Measurements from ENCODE around the gene PLXNA4. TPM values are rescaled to one million over a fixed set of nuclear protein-coding genes. Genes with fewer than 3 reads are reported as not detected.

Gene PLXNA4
- total and polyA plus RNA-seq, 9 of the 15 experiments (the other 6 are each of a cell fraction or from before 2014, with no cell fraction given), result under 0.01 to 0.09 TPM; not detected in 7

DNA sequence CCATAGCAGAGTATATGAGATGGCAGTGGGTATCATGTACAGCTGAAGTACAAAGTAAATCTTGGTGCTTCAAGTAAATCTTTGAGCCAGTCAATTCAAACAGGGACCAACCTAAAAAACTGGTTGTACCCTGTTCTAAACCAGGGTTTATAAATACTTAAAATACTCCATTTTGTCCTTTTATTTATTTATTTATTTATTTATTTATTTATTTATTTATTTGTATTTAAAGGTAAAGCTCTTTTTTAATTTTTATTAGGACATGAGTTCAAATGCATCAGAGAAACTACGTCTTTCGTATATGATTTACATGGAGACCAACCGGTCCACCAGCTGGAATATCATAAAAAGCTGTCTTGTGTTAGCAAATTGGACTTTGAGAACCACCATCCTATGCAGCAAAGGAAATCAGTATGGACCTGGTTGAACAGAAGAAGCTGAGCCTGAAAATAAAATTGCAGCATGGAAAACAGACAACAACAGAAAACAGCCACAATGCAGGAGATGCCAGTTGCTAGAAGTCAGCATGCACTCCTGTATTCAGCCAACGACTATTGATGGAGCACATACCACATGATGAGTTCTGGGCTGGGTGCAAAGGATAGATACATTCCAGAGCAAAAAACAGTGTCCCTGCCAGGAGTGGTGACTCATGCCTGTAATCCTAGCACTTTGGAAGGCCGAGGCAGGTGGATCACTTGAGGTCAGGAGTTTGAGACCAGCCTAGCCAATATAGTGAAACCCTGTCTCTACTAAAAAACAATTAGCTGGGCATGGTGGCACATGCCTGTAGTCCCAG, 60.0 kb downstream of the PLXNA4 start:
- Histone ChIP-seq H3K9ac (ENCODE audit: insufficient read depth in 1 of 2, low read depth in 2 of 2, low read length in 2 of 2) (no peak overlapping the region), H3K9me3 (replicated peaks; ENCODE audit: control insufficient read depth, insufficient read depth, low read depth, low read length) (no peaks in the 10 kb centered on the region), H3K4me2 (ENCODE audit: insufficient read depth, low read length) (no peak overlapping the region), H3K36me3 (ENCODE audit: control insufficient read depth, insufficient read depth, low read length) (no peaks in the 10 kb centered on the region), H3K27me3 (ENCODE audit: control insufficient read depth in 2 of 2, insufficient read depth in 2 of 2, low read length in 2 of 2) (peaks cover 0 to 5% of the 10 kb centered on the region in 2 experiments; a peak in 2 of 5 replicates), H3K27ac (ENCODE audit: extremely low read depth, low read depth, low read length) (no peak overlapping the region), H3K79me2 (ENCODE audit: control insufficient read depth, insufficient read depth, low read length) (no peaks in the 10 kb centered on the region), H3K4me3 (no peak overlapping the region), H3K4me1 (replicated peaks in 1 of 2; ENCODE audit: control insufficient read depth in 2 of 2, insufficient read depth in 2 of 2, low read length in 2 of 2) (no peaks in the 10 kb centered on the region), H4K20me1 (replicated peaks; ENCODE audit: control insufficient read depth, insufficient read depth, low read length) (0 out of 2 replicates have a peak, but pooled peaks cover 3% of the 10 kb centered on the region), H2AFZ (ENCODE audit: low read depth, low read length) (no peak overlapping the region), H3K9me1 (ENCODE audit: control insufficient read depth, insufficient read depth, low read length) (no peaks in the 10 kb centered on the region)
- intact Hi-C loops (cut with micrococcal nuclease), result no loop called here
- BruUV-seq (replicated peaks), result no TSS peak
- in situ Hi-C loops (cut with MboI), result no loop called here
- FAIRE-seq, result no peak
- ChIA-PET POLR2A (interaction anchor here (0.7 kb wide), 1 partner anchor 26 kb away, joined by 4 read pairs; no protein-coding TSS in a partner anchor), CTCF (ENCODE audit: low intra/inter-chr PET ratio) (no interaction called here)
- DNase-seq (ENCODE audit: extremely low read depth in 1 of 4, low spot score in 3 of 4), result no peak
- 5% methylated on average over 5 of the region's 5 CpGs for WGBS (ENCODE audit: insufficient coverage, low coverage, missing lambda C conversion rate)
- ATAC-seq, result no peak
- TF ChIP-seq KLF13 (tag; IDR thresholded peaks at IDR 0.05; ENCODE audit: borderline replicate concordance, low read depth) (no peak), PHB (CRISPR knock-in tag; IDR thresholded peaks at IDR 0.05) (no peak), GABPB2 (CRISPR knock-in tag; conservative IDR thresholded peaks at IDR 0.05) (no peak), FOXJ3 (CRISPR knock-in tag; IDR thresholded peaks at IDR 0.05) (no peak), ETS2 (tag; IDR thresholded peaks at IDR 0.05; ENCODE audit: borderline replicate concordance, poor library complexity, severe bottlenecking) (no peak), TEAD4 (IDR thresholded peaks at IDR 0.05; ENCODE audit: low read length) (no peak), TEAD4 (CRISPR knock-in tag; IDR thresholded peaks at IDR 0.05; ENCODE audit: borderline replicate concordance) (no peak), ZNF311 (CRISPR knock-in tag; IDR thresholded peaks at IDR 0.05) (no peak), NEUROD1 (IDR thresholded peaks at IDR 0.05; ENCODE audit: borderline replicate concordance, low read depth, low read length, partially characterized antibody) (no peak), STAT5A (IDR thresholded peaks at IDR 0.05; ENCODE audit: borderline replicate concordance, low read length) (no peak), MAX (CRISPR knock-in tag; IDR thresholded peaks at IDR 0.05) (no peak), PRPF4 (IDR thresholded peaks at IDR 0.05; ENCODE audit: insufficient read depth, low read depth, low read length, poor library complexity, severe bottlenecking) (no peak), ZBTB17 (CRISPR knock-in tag; IDR thresholded peaks at IDR 0.05) (no peak), ATF1 (CRISPR knock-in tag; IDR thresholded peaks at IDR 0.05) (no peak), ATF1 (tag; IDR thresholded peaks at IDR 0.05) (no peak)
- TF ChIP-seq, protein P1, sequence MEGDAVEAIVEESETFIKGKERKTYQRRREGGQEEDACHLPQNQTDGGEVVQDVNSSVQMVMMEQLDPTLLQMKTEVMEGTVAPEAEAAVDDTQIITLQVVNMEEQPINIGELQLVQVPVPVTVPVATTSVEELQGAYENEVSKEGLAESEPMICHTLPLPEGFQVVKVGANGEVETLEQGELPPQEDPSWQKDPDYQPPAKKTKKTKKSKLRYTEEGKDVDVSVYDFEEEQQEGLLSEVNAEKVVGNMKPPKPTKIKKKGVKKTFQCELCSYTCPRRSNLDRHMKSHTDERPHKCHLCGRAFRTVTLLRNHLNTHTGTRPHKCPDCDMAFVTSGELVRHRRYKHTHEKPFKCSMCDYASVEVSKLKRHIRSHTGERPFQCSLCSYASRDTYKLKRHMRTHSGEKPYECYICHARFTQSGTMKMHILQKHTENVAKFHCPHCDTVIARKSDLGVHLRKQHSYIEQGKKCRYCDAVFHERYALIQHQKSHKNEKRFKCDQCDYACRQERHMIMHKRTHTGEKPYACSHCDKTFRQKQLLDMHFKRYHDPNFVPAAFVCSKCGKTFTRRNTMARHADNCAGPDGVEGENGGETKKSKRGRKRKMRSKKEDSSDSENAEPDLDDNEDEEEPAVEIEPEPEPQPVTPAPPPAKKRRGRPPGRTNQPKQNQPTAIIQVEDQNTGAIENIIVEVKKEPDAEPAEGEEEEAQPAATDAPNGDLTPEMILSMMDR (IDR thresholded peaks at IDR 0.05 in 2 of 3, conservative IDR thresholded peaks at IDR 0.05 in 1 of 3; ENCODE audit: insufficient read depth in 2 of 3, low read depth in 1 of 3, low read length in 3 of 3), result no peak
- TF ChIP-seq, protein P2, sequence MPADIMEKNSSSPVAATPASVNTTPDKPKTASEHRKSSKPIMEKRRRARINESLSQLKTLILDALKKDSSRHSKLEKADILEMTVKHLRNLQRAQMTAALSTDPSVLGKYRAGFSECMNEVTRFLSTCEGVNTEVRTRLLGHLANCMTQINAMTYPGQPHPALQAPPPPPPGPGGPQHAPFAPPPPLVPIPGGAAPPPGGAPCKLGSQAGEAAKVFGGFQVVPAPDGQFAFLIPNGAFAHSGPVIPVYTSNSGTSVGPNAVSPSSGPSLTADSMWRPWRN (IDR thresholded peaks at IDR 0.05; ENCODE audit: low read depth), result no peak
- TF ChIP-seq, protein P3, sequence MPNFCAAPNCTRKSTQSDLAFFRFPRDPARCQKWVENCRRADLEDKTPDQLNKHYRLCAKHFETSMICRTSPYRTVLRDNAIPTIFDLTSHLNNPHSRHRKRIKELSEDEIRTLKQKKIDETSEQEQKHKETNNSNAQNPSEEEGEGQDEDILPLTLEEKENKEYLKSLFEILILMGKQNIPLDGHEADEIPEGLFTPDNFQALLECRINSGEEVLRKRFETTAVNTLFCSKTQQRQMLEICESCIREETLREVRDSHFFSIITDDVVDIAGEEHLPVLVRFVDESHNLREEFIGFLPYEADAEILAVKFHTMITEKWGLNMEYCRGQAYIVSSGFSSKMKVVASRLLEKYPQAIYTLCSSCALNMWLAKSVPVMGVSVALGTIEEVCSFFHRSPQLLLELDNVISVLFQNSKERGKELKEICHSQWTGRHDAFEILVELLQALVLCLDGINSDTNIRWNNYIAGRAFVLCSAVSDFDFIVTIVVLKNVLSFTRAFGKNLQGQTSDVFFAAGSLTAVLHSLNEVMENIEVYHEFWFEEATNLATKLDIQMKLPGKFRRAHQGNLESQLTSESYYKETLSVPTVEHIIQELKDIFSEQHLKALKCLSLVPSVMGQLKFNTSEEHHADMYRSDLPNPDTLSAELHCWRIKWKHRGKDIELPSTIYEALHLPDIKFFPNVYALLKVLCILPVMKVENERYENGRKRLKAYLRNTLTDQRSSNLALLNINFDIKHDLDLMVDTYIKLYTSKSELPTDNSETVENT (CRISPR knock-in tag; IDR thresholded peaks at IDR 0.05), result no peak
